CD4-positive, alpha-beta T cell (primary cell): ENCODE data around the gene MTM1. TPM values are rescaled to one million over a fixed set of nuclear protein-coding genes. Genes with fewer than 3 reads are reported as not detected.
A peak's percentile ranks its signal among the peaks of the same experiment; 100 is the strongest.

Experiments
- ATAC-seq: fragments of 200-7000 bp; cut with Tn5 transposase; one replicate; pipeline ENCODE4 v1.10.0; 2022; ENCODE audit warnings: mild to moderate bottlenecking; ENCODE audit not compliant: poor library complexity
- CTCF ChIA-PET: fragments of 350-600 bp; sonication (Branson Sonifier 250); formaldehyde crosslinking; loops from one replicate; lab custom pipeline; 2021; ENCODE audit warnings: antibody characterized with exemption, inconsistent platforms; lab: Charles Lee
- POLR2A ChIA-PET: fragments of 350-600 bp; sonication (Branson Sonifier 250); formaldehyde crosslinking; loops from one replicate; lab custom pipeline; 2021; ENCODE audit warnings: antibody characterized with exemption, inconsistent platforms; lab: Charles Lee
- DNase-seq, 14 experiments: peaks; one replicate each; pipeline ENCODE4 v3.0.0-alpha.2; 2013 to 2020; ENCODE audit warnings: mixed read lengths in 2 of 14
- H3K27ac ChIP-seq, 2 donors: one replicate each; pipeline versions ENCODE4 v1.5.1 to v1.7.0; 2013; ENCODE audit warnings: low read length in 2 of 2, low read depth in 1 of 2, mild to moderate bottlenecking in 1 of 2
- H3K27me3 ChIP-seq, 2 experiments: 1 replicate in 1 of 2; 2 replicates in 1 of 2; pipeline versions ENCODE4 v1.6.1 to v1.7.0; 2013; ENCODE audit warnings: low read length in 2 of 2, control low read depth in 1 of 2, mild to moderate bottlenecking in 1 of 2, moderate library complexity in 1 of 2; ENCODE audit not compliant: insufficient read depth in 2 of 2, control insufficient read depth in 1 of 2
- H3K36me3 ChIP-seq: one replicate; pipeline ENCODE4 v1.6.1; 2013; ENCODE audit warnings: low read length, control low read depth; ENCODE audit not compliant: insufficient read depth
- H3K4me1 ChIP-seq: one replicate; pipeline ENCODE4 v1.6.1; 2013; ENCODE audit warnings: low read length, control low read depth; ENCODE audit not compliant: insufficient read depth
- H3K4me3 ChIP-seq: one replicate; pipeline ENCODE4 v1.5.1; 2013; ENCODE audit warnings: mild to moderate bottlenecking, low read length, moderate library complexity
- H3K9me3 ChIP-seq, 2 experiments: 1 replicate in 1 of 2; 2 replicates in 1 of 2; pipeline versions ENCODE4 v1.6.1 to v1.7.0; 2013; ENCODE audit warnings: low read length in 2 of 2, mild to moderate bottlenecking in 2 of 2, control low read depth in 1 of 2, moderate library complexity in 1 of 2; ENCODE audit not compliant: control insufficient read depth in 1 of 2, insufficient read depth in 1 of 2
- H3K27ac Mint-ChIP-seq: one replicate; pipeline ENCODE4 v1.8.0; 2020; ENCODE audit warnings: mixed read lengths
- H3K27me3 Mint-ChIP-seq: one replicate; pipeline ENCODE4 v1.8.0; 2021; ENCODE audit warnings: mixed read lengths
- H3K36me3 Mint-ChIP-seq: one replicate; pipeline ENCODE4 v1.8.0; 2021; ENCODE audit warnings: low read depth, mixed read lengths
- H3K4me1 Mint-ChIP-seq: one replicate; pipeline ENCODE4 v1.8.0; 2021; ENCODE audit warnings: low read depth, mixed read lengths
- H3K4me3 Mint-ChIP-seq: one replicate; pipeline ENCODE4 v1.8.0; 2020; ENCODE audit warnings: mild to moderate bottlenecking, mixed read lengths
- H3K9me3 Mint-ChIP-seq: one replicate; pipeline ENCODE4 v1.8.0; 2020; ENCODE audit warnings: mixed read lengths
- CTCF ChIP-seq: fragments of 200-600 bp; IDR thresholded peaks from one replicate; pipeline ENCODE4 v1.8.0; 2022; ENCODE audit warnings: antibody characterized with exemption, mild to moderate bottlenecking
- intact Hi-C, 2 experiments: fragments of 100-400 bp; cut with DNase I in 1 of 2; cut with micrococcal nuclease in 1 of 2; formaldehyde crosslinking; loops; one replicate each; pipeline versions ENCODE4 v1.15.1 to v1.9.0; 2023 to 2025; cut with DNase I, micrococcal nuclease
- total RNA-seq, 174 experiments: library from RNA in 2 of 174; stranded (reverse) in 2 of 174; gene quantifications; one replicate each; pipeline ENCODE4 v1.2.3 and lab custom pipeline; 2021 to 2026

The MTM1 gene
- total RNA-seq, 2 experiments from 2014 or later: 20.6 to 26.9 TPM

DNA sequence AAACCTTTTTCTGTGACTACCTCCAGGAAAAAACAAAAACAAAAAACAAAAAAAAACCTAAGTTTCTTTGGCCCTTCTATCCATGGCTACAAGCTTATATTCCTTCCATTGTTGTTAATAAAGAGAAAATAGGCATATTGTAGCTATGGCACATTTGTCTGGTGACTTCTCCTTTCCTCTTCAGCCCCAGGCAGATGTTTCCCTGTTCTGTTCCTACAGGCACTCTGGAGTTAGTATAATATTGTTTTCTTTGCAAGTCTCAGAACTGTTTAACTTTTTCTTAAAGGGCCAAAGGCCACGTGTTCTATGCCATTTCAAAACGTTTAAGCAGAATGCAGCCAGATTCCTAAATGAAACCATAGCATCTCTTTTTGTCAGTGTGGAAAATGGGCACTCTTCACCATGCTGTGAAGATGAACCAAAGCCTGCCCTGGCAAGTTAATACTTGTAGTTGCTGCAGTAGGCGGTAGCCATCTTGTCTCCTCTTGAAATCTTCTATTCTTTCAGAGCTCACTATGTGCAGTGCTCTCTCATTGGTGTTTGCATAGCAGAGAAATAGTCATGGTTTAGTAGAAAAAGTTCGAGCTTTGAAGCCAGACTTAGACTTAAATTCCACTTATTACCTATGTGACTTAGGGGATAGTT, 80.0 kb downstream of the MTM1 start:
- no peaks in the 10 kb centered on the region for H3K9me3 ChIP-seq
- ChIA-PET CTCF (no interaction called here), POLR2A (no interaction called here)

GRCh38 chrX:150649096-150649870, 80.9 kb downstream of the MTM1 start:
- TF ChIP-seq CTCF: no peak
- Mint-ChIP-seq H3K27ac (no peak overlapping the region), H3K36me3 (peaks cover 81% of the 10 kb centered on the region), H3K4me3 (no peak overlapping the region), H3K9me3 (no peaks in the 10 kb centered on the region), H3K27me3 (no peaks in the 10 kb centered on the region), H3K4me1 (peaks cover 13% of the 10 kb centered on the region)
- POLR2A ChIA-PET: no interaction called here
- H3K4me3 ChIP-seq: no peak overlapping the region
- no peak overlapping the region for H3K27ac ChIP-seq
- CTCF ChIA-PET: no interaction called here
- peaks cover 52% of the 10 kb centered on the region for H3K36me3 ChIP-seq
- DNase-seq (peak in 2 of 14 experiments; percentile 1 to 4), ATAC-seq (no peak)
- no peaks in the 10 kb centered on the region for H3K4me1 ChIP-seq
- intact Hi-C loops: no loop called here
- H3K27me3 ChIP-seq: no peaks in the 10 kb centered on the region
- H3K9me3 ChIP-seq: no peaks in the 10 kb centered on the region

More for the DNA sequence above, 80.0 kb downstream of the MTM1 start:
- H3K9me3 Mint-ChIP-seq: no peaks in the 10 kb centered on the region
- no peak for TF ChIP-seq CTCF
- H3K36me3 Mint-ChIP-seq: peaks cover 84% of the 10 kb centered on the region
- DNase-seq: no peak
- Histone ChIP-seq H3K27ac (no peak overlapping the region), H3K4me3 (no peak overlapping the region), H3K4me1 (no peaks in the 10 kb centered on the region), H3K27me3 (no peaks in the 10 kb centered on the region), H3K36me3 (peaks cover 52% of the 10 kb centered on the region)
- intact Hi-C loops: no loop called here
- H3K4me1 Mint-ChIP-seq: peaks cover 13% of the 10 kb centered on the region
- no peak overlapping the region for H3K27ac Mint-ChIP-seq
- H3K4me3 Mint-ChIP-seq: no peak overlapping the region
- no peaks in the 10 kb centered on the region for H3K27me3 Mint-ChIP-seq
- ATAC-seq: no peak

DNA sequence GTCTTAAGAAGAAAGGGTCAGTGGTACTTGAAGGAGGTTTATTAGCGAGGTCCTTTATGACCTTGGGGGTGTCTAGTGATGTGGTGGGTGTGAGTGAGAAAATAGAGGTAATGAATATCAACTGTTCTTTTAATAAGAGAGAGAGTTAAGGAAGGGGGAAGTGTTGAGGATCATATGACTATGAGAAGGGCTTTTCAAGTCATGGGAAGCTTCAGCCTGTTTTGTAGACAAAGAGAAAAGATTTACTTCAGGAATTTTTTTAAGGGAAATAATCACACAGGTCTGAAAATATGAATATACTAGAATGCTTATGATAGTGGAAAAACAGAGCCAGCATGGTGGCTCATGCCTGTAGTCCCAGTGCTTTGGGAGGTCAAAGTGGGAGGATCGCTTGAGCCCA, 83.5 kb downstream of the MTM1 start:
- H3K27me3 Mint-ChIP-seq: no peaks in the 10 kb centered on the region
- TF ChIP-seq CTCF: no peak
- no peak overlapping the region for H3K4me3 ChIP-seq
- peaks cover 68% of the 10 kb centered on the region for H3K36me3 Mint-ChIP-seq
- DNase-seq (no peak), ATAC-seq (no peak)
- H3K4me1 Mint-ChIP-seq: peaks cover 13% of the 10 kb centered on the region
- H3K27ac ChIP-seq: no peak overlapping the region
- ChIA-PET POLR2A (no interaction called here), CTCF (no interaction called here)
- intact Hi-C loops: no loop called here
- no peaks in the 10 kb centered on the region for H3K9me3 ChIP-seq
- H3K9me3 Mint-ChIP-seq: no peaks in the 10 kb centered on the region
- no peak overlapping the region for H3K4me3 Mint-ChIP-seq
- H3K4me1 ChIP-seq: no peaks in the 10 kb centered on the region
- H3K27ac Mint-ChIP-seq: peak overlapping the region; percentile 9
- no peaks in the 10 kb centered on the region for H3K27me3 ChIP-seq
- H3K36me3 ChIP-seq: peaks cover 43% of the 10 kb centered on the region
